Measurements from ENCODE around the gene TXK. TPM values are rescaled to one million over a fixed set of nuclear protein-coding genes. Genes with fewer than 3 reads are reported as not detected.

Gene TXK
- total RNA-seq, 3 donors from 2014 or later (not counting 1 experiment from before 2014, with no cell fraction given), result 197 to 338 (median 225) TPM

DNA sequence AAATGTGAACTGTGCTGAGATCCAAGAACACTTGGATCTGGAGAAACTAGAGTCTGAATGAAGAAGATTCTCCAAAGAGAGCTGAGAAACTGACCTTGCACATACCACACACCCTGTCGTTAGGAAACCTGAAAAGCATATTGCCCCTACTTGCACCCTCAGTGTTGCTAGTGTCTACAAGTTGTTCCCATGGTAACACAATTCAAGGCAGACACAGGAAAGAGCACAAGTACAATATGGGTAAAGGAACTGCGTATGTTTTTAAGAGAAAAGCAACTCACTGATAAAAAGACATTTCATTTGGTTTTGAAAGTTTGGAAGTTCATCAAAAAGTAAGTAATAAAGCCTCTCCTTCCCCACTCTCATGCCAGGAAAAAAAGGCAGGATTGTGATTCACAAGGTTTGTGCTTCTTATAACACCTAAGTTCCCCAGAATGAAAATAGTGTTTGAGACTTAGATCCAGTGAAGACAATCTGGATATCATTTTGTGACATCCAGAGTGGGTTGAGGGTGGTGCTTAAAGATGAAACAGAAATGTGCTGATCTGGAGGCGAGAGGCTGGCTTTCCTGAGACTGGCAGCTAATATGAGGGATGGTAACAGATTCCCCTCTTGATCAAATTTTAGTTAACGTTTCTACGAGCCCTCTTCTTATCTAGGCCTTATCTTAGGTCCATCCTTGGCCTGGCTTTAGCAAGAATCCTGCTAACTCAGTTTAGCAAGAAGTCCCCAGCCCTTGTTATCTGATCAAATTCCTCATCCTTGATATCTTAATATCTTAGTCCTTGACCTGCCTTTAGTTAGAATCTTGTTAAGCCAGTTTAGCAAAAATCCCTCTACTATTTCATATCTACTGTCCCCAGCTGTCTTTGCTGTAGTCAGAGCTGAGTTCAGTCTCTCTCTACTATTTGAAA is 75.2 kb downstream of the TXK start:
- Histone ChIP-seq H3K36me3 (ENCODE audit: control insufficient read depth, insufficient read depth, low read length) (no peaks in the 10 kb centered on the region), H3K9me3 (ENCODE audit: control insufficient read depth, insufficient read depth, low read length) (no peaks in the 10 kb centered on the region), H3K27ac (ENCODE audit: low read length) (peak overlapping the region; percentile 11), H3K4me3 (ENCODE audit: low read length) (no peak overlapping the region), H3K27me3 (ENCODE audit: control insufficient read depth, insufficient read depth, low read length) (no peaks in the 10 kb centered on the region), H3K4me1 (ENCODE audit: control insufficient read depth, insufficient read depth, low read length) (peaks cover 10% of the 10 kb centered on the region)
- ATAC-seq, result peak; percentile 68 to 96 (median 88)
- peak in 1 of 2 donors; percentile 43 for DNase-seq
- intact Hi-C loops (cut with micrococcal nuclease), result no loop called here
- H3K27ac Mint-ChIP-seq, result peak overlapping the region; percentile 69 to 90
- peaks cover 5 to 6% of the 10 kb centered on the region in 2 donors for H3K9me3 Mint-ChIP-seq
- TF ChIP-seq, protein P1, sequence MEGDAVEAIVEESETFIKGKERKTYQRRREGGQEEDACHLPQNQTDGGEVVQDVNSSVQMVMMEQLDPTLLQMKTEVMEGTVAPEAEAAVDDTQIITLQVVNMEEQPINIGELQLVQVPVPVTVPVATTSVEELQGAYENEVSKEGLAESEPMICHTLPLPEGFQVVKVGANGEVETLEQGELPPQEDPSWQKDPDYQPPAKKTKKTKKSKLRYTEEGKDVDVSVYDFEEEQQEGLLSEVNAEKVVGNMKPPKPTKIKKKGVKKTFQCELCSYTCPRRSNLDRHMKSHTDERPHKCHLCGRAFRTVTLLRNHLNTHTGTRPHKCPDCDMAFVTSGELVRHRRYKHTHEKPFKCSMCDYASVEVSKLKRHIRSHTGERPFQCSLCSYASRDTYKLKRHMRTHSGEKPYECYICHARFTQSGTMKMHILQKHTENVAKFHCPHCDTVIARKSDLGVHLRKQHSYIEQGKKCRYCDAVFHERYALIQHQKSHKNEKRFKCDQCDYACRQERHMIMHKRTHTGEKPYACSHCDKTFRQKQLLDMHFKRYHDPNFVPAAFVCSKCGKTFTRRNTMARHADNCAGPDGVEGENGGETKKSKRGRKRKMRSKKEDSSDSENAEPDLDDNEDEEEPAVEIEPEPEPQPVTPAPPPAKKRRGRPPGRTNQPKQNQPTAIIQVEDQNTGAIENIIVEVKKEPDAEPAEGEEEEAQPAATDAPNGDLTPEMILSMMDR (IDR thresholded peaks at IDR 0.05), result no peak
- peaks cover 7% of the 10 kb centered on the region for H3K36me3 Mint-ChIP-seq
- no peaks in the 10 kb centered on the region for H3K27me3 Mint-ChIP-seq (ENCODE audit: low read depth in 2 of 2)
- no peak overlapping the region for H3K4me3 Mint-ChIP-seq
- WGBS (ENCODE audit: insufficient coverage), result 70% methylated on average over 5 of the region's 5 CpGs
- peaks cover 48 to 50% of the 10 kb centered on the region in 2 donors for H3K4me1 Mint-ChIP-seq

DNA sequence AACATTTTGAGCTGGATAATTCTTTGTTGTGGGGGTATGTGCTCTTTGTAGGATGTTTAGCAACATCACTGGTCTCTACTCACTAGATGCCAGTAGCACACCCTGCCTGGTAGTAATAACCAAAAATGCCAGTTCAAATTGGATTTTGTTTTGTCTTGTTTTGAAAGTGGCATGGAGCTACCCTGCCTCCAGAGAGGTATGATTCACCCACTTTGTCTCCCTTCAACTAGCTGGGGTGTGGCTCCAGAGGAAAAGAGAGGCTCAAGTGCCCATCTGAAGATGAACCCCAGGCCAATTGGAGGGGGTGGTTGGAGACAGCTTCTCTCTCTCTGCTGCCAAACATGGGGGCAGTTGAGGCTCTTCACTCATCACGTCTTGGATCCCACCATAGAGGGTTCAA is 83.0 kb downstream of the TXK start:
- no peak overlapping the region for H3K4me3 ChIP-seq (ENCODE audit: low read length)
- Mint-ChIP-seq H3K36me3 (peaks cover 6% of the 10 kb centered on the region), H3K9me3 (no peaks in the 10 kb centered on the region), H3K27ac (no peak overlapping the region), H3K4me3 (no peak overlapping the region), H3K4me1 (peaks cover 33 to 34% of the 10 kb centered on the region in 2 donors), H3K27me3 (ENCODE audit: low read depth in 2 of 2) (peaks cover 31 to 48% of the 10 kb centered on the region in 2 donors)
- no peaks in the 10 kb centered on the region for H3K27me3 ChIP-seq (ENCODE audit: control insufficient read depth, insufficient read depth, low read length)
- H3K27ac ChIP-seq (ENCODE audit: low read length), result no peak overlapping the region
- peaks cover 28% of the 10 kb centered on the region for H3K4me1 ChIP-seq (ENCODE audit: control insufficient read depth, insufficient read depth, low read length)
- 100% methylated on average over 1 of the region's 1 CpG for WGBS (ENCODE audit: insufficient coverage)
- no peaks in the 10 kb centered on the region for H3K36me3 ChIP-seq (ENCODE audit: control insufficient read depth, insufficient read depth, low read length)
- intact Hi-C loops (cut with micrococcal nuclease), result no loop called here
- DNase-seq, result no peak
- no peak for ATAC-seq
- H3K9me3 ChIP-seq (ENCODE audit: control insufficient read depth, insufficient read depth, low read length), result no peaks in the 10 kb centered on the region
- TF ChIP-seq, protein P1 (IDR thresholded peaks at IDR 0.05), result no peak

DNA sequence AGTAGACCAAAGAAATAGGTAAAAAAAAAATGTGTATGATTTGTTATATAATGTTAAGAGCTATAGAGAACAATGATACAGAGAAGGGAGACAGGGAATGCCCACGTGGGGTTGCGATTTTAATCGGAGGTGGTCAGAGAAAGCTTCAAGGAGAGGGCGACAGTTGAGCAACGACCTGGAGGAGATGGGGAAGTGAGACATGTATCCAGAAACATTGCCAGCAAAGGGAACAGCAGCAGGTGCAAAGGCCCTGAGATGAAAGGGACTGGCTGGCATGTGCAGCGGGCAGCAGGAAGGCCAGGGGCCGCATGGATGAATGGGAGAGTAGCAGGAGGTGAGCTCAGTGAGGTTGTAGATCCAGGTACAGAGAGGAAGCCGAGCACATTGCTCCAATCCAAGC is 84.6 kb downstream of the TXK start:
- Mint-ChIP-seq H3K4me3 (no peak overlapping the region), H3K27ac (no peak overlapping the region), H3K36me3 (peaks cover 6% of the 10 kb centered on the region), H3K27me3 (ENCODE audit: low read depth in 2 of 2) (peaks cover 41 to 61% of the 10 kb centered on the region in 2 donors), H3K9me3 (no peaks in the 10 kb centered on the region), H3K4me1 (peaks cover 46 to 49% of the 10 kb centered on the region in 2 donors)
- H3K4me3 ChIP-seq (ENCODE audit: low read length), result no peak overlapping the region
- H3K4me1 ChIP-seq (ENCODE audit: control insufficient read depth, insufficient read depth, low read length), result peaks cover 43% of the 10 kb centered on the region
- 87% methylated on average over 8 of the region's 8 CpGs for WGBS (ENCODE audit: insufficient coverage)
- no peaks in the 10 kb centered on the region for H3K9me3 ChIP-seq (ENCODE audit: control insufficient read depth, insufficient read depth, low read length)
- H3K27ac ChIP-seq (ENCODE audit: low read length), result no peak overlapping the region
- ATAC-seq (no peak), DNase-seq (no peak)
- no peaks in the 10 kb centered on the region for H3K27me3 ChIP-seq (ENCODE audit: control insufficient read depth, insufficient read depth, low read length)
- TF ChIP-seq, protein P1 (IDR thresholded peaks at IDR 0.05), result no peak
- H3K36me3 ChIP-seq (ENCODE audit: control insufficient read depth, insufficient read depth, low read length), result no peaks in the 10 kb centered on the region
- intact Hi-C loops (cut with micrococcal nuclease), result loop anchor here (5.0 kb wide), 1 partner anchor 83 kb away; the partner anchor contains the start of gene TXK
